CD4-positive, alpha-beta T cell treated with Interleukin-15 for 4 hours (primary cell): ENCODE data around the gene GLT1D1.

Experiments used
- DNase-seq: peaks from one replicate; pipeline ENCODE4 v3.0.0-alpha.2; 2020; ENCODE audit warnings: low spot score

The GLT1D1 gene

GRCh38 chr12:128914908-128915563 lies 61.8 kb downstream of the GLT1D1 start:
- peak; percentile 1 for DNase-seq

- no peak for DNase-seq
Observed at GRCh38 chr12:128916425-128916824, 63.1 kb downstream of the GLT1D1 start.

- no peak for DNase-seq
Observed at GRCh38 chr12:128918481-128919260, 65.4 kb downstream of the GLT1D1 start.

GRCh38 chr12:128920468-128920867 lies 67.2 kb downstream of the GLT1D1 start:
- no peak for DNase-seq

- DNase-seq, result no peak
Observed at GRCh38 chr12:128928361-128928760, 75.1 kb downstream of the GLT1D1 start.

- DNase-seq, result no peak
Observed at GRCh38 chr12:128929057-128929456, 75.8 kb downstream of the GLT1D1 start.

- no peak for DNase-seq
Observed at GRCh38 chr12:128930606-128931005, 77.3 kb downstream of the GLT1D1 start.

- no peak for DNase-seq
Observed at GRCh38 chr12:128932521-128932920, 79.2 kb downstream of the GLT1D1 start.

- DNase-seq, result no peak
Observed at GRCh38 chr12:128933039-128933438, 79.8 kb downstream of the GLT1D1 start.

- DNase-seq, result no peak
Observed at GRCh38 chr12:128933926-128934325, 80.6 kb downstream of the GLT1D1 start.

GRCh38 chr12:128938886-128939285 lies 85.6 kb downstream of the GLT1D1 start:
- no peak for DNase-seq

- no peak for DNase-seq
Observed at GRCh38 chr12:128940090-128940888, 87.0 kb downstream of the GLT1D1 start.

- DNase-seq, result no peak
Observed at GRCh38 chr12:128940974-128941373, 87.7 kb downstream of the GLT1D1 start.

GRCh38 chr12:128942960-128943477 lies 89.7 kb downstream of the GLT1D1 start:
- no peak for DNase-seq

GRCh38 chr12:128944956-128945355 lies 91.7 kb downstream of the GLT1D1 start:
- no peak for DNase-seq

- no peak for DNase-seq
Observed at GRCh38 chr12:128947209-128947608, 93.9 kb downstream of the GLT1D1 start.

- DNase-seq, result no peak
Observed at GRCh38 chr12:128949086-128949485, 95.8 kb downstream of the GLT1D1 start.

GRCh38 chr12:128951448-128951847 lies 98.2 kb downstream of the GLT1D1 start:
- DNase-seq, result no peak

- DNase-seq, result no peak
Observed at GRCh38 chr12:128956755-128957154, 103.5 kb downstream of the GLT1D1 start.

- DNase-seq, result no peak
Observed at GRCh38 chr12:128959901-128960300, 106.6 kb downstream of the GLT1D1 start.

- DNase-seq, result no peak
Observed at GRCh38 chr12:128961308-128961902, 108.1 kb downstream of the GLT1D1 start.

GRCh38 chr12:128961957-128962356 lies 108.7 kb downstream of the GLT1D1 start:
- DNase-seq, result no peak
